T-helper 22 cell (primary cell): ENCODE measurements around the gene KRT6C.
"Not testable (repeated sequence)": the region's sequence is repeated elsewhere in the genome, so short reads cannot be mapped to it uniquely, and the experiment has no call there.

Experiments used
- DNase-seq: peaks from one replicate; pipeline ENCODE4 v3.0.0-alpha.2; 2020; ENCODE audit warnings: low read depth

The KRT6C gene

DNA sequence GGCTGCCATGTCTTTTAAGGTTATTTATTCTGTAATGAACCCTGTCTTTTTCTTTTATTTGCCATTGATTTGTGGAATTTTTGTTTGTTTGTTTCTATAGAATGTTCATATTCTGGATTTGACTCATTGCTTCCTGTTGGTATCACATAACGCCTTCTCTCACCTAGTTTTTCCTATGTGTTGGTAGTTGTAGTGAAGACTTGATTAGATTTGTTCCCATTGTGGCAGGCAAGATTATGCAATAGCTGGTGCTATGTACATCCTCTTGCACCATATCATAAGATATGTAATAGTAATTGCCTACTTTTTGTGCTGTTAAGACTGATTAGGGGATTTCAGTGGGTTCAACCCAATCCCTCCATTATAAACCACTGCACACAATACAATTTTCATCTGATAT is 17.8 kb downstream of the KRT6C start:
- no peak for DNase-seq

DNA sequence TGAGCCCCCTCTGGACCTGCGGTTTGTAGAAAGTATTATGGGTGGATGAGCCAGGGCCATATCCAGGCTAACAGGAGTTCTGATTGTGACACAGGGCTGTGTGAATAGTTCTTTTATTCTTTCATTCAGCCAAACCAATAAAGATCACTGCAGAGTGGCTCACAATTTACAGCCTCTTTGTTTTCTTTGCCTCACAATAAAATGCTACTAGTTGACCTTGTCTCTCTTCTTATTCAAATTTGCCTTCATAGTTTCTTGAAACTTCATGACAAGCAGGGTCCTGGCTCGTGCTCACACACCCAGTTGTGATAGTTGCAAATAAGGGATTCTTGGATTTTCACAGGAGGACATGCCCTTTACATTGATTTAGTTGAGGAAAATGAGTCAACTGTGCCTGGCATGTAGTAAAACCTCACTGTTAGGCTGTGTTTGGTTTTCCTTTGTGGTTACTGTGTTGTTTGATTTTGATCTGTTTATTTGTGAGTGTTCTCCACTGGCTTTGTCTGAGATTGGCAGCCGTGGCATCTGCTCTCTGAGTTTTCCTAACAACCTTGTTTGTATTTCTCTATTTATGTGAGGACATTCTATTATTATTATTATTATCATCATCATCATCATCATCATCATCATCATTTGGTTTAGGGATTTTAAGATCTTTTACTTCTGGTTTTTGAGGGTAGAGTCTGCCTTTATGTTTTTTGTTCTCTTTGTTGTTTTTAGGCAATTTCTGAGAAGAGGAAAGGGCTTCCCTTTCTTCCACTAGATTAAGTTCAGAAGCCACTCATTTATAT is 19.0 kb downstream of the KRT6C start:
- DNase-seq: no peak

DNA sequence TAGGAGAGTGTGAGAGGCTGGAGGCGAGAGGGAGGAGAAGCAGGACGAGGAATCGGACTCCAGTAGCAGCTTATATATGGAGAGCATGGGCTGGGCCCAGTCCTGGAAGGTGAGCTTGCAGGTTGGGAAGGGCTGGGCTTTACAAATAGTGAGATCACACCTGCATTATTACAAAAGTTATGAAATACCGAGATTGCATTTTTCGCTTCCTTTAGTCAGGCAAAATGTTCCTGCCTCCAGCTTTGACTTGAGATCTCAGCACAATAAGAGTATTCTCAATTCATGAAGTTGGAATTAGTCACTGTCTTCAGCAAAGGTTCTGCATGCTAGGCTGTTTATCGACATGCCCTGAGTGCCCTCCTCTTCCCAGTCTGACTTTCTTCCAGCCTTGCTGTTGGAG is 21.5 kb downstream of the KRT6C start, which contains the start of gene KRT6B:
KRT6B (minus strand) TSS at position 46 of the 400 bp plus-strand sequence. CDS start 68 bp downstream, outside the sequence.
- DNase-seq: no peak

DNA sequence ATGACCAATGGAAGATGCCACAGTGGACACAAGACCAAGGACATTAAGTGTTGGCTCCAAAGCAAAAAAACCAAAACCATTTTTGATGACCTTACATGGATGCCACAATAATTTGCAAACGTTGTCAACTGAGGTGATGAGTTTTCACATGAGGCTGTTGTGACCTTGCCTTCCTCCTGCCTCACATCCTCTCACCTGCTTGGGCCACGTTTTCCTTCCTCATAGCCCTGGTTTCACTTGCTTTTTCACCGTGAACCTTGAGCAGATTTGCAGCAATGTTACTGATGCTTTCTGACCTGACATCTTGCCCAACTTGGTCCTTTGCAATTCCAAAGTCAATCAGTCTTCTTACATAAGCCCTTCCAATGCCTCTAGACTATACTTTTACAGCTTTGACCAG is 25.4 kb downstream of the KRT6C start:
- no peak for DNase-seq

DNA sequence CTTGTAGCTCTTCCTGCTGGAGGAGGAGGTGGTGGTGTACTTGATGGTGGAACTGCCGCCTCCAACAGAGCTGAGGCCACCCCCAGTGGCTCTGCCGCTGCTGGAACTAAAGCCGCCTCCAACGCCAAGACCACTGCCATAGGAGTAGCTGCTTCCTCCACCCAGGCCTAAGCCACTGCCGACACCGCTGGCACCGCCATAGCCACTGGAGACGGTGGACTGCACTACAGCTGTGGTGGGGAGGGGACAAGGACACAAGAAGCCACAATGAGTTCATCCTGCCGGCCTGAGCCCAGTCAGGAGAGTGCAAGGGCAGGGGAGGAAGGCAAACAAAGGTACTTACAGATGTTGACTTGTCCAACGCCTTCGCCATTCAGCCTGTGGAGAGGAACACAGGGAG is 26.4 kb downstream of the KRT6C start:
- DNase-seq: not testable (repeated sequence)

DNA sequence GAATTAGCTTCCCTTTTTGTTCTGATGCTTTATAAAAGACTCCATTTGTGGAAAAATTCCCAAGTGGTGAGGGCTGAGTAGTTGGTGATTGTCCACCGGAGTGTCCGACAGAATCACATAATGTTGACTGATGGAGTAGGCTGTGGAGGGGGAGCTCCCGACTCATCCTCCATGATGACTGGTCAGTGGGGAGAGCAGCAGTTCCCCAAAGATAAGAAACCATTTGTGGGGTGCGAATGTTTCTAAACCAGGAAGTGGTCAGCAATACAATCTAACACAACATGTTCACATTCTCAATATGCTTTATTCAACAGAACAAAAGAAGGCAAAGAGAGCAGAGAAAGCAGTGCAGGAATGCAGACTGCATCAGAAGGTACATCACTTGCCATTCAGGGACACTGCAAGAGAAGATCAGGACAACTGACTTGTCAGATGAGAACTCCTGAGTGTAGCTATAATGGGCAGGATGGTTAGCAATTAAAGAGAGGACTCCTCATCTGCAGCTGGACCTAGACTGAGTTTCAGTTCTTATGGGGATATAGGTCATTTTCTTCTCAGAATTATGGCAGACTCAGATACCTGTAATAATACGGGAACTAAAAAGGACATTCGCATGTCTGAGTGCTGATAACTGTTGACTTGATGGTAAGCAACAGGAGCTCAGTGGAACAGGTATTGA is 27.1 kb downstream of the KRT6C start:
- DNase-seq: no peak

DNA sequence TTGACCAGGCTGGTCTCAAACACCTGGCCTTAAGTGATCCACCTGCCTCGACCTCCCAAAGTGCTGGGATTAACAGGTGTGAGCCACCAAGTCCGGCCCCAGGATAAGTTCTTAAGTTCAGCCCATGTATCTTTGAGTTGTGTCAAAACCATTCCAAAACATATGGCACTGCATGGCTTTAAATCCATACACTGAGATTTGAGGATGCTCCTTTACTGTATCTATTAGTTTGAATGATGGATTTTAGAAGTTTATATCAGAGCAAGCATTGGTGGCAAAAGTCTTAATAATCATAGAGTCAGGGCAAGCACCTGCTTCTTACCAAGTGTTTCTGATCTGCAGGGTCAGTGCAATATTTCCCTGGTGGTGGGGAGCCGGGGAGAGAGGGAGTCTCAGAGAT is 27.7 kb downstream of the KRT6C start:
- DNase-seq: no peak

DNA sequence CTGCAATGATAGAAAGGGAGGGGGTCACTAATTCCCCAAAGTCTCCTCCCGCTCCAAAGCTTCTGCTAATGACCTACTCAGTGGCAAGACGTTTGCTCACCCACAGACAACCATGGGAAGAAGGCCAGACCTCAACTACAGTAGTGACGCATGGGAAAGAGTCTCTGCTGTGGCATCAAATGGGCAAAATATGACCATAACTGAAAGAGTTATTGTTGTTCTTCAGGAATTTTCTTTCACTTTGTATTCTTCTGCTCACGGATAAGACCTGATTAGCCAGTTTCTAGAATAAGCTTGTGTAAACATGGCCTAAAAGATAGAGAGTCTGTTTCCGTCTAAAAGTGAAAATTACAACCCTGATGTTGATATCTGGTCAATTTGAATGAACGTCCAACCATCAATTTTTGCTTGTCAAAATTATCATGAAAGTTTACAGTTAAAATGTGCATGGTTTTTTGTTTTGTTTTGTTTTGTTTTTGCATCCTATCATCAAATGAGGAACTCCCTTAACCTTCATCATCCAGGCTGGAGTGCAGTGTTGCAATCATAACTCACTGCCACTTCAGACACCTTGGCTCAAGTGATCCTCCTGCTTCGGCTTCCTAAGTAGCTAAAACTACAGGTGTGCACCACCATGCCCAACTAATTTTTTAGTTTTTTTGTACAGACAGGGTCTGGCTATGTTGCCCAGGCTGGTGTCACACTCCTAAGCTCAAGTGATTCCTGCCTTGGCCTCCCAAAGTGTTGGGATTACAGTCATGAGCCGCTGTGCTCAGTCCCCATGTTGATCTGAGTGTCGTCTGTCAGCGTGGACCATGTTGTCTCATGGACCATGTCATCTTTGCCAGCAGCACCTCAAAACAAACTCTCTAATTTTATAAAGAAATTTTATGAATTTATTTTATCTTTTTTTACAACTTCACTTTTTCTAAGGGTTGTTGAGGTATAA is 28.7 kb downstream of the KRT6C start:
- no peak for DNase-seq

DNA sequence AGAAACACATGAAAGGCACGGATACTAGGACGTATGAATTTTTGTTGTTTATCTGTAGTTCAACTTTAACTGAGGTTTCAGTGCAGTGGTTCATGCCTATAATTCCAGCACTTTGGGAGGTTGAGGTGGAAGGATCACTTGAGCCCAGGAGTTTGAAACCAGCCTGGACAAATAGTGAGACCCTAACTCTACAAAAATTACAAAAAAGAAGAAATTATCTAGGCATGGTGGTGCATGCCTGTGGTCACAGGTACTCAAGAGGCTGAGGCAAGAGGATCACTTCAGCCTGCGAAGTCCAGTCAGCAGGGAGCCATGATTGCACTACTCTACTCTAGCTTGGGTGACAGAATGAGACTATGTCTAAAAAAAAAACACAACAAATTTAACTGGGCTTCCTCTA is 29.6 kb downstream of the KRT6C start:
- no peak for DNase-seq

DNA sequence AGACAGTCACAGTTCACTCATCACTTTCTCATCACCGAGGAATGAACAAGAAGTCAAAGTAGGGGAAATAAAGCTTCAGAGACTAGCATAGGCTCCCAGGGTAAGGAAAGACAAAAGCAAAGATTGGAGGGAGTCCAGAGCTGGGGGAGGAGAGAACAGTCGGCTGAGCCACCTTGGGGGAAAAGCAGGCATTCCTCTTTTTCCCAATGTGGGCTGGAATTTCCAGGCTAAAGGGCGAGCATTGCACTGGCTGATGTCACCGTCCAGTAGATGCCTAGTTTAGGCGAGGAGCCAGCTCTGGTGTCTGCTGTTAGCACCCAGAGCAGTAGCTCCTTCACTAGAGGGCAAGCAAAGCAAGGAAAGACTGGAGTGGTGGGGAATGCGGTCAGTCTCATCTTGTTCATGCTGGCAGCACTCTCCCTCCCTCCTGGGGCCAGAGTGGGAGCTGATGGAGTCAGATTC is 31.0 kb downstream of the KRT6C start:
- no peak for DNase-seq

DNA sequence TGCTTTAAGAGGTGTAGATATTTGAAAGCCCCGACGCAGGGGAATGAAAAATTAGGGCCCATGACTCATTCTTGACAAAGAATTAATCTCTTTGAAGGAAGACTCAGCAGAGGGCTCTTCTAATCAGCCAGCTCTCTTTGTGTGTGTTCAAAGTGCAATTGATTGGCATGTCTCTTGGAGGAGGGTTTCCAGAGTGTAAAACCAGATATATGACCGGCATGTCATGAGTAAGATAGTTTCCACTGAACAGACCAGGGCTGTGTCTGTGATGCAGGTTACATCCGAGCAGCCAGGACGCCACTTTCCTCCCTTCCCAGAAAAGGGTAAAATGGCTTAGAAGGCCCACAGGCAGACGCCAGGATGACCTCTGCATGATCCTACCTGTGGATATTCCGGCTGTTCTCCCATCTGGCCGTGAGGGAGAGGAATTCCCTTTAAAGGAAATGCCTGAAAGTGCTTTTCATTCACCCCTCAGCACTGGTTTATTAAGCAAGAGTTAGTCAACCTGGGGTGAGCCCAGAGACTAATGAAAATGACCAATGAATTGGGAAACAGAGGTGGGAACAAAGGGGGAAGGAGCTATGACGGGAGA is 32.2 kb downstream of the KRT6C start:
- no peak for DNase-seq

DNA sequence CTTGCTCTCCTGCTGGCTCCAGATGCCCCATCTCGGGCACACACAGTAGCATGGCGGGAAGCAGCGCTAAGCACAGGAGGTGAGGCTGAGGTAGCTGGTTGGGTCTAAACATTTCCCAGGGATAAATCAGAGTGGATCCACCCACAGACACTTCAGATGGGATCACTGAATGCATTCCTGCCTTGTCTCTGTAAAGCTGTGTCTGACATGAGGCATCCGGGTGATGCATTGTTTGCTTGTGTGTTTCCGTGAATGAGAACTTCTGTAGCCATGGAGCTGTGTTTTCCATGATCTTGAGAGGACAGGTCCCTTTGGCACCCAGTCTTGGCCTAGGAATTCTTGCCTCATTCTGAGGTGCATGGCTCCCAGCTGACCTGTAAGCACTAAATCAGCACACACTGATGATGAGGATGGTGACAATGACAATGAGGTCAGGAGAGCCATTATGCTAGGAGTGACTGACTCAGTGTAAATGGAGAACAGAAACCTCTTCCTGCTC is 32.7 kb downstream of the KRT6C start:
- DNase-seq: no peak

DNA sequence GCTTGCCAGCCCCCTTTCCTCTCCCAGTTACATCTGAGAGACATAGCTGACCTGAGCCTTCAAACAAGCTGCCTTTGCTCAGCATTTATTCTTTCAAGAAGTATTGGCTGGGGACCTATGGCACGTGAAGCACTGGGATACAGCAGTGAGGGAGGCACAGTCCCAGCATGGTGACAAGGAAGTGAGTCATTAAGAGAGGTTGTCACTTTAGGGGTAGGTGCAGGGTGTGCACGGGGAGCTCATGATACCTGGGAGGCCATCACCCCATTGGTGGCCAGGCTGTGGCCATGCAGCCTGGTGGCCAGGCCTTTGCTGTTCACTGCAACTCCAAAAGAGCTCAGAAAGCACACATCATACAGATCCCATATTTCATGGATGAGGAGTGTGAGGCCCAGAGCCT is 33.8 kb downstream of the KRT6C start:
- DNase-seq: no peak

DNA sequence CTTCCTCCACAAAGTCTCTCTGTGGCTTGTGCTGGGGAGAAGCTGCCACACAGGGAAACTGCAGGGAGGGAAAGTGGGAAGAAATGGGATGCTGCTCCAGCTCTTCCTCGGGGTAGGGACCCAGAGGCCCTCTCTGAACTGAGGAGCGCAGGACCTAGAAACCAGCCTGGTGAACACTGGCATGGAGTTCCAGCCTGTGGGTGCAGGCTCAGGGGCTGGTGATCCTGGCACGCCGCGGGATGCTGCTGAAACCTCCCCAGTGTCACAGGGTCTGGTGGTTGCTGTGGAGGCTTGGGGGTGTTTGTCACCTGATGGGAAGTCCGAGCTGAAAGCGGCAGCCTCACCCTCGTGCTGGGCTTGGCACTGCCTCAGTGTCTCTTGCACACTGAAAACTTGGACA is 34.2 kb downstream of the KRT6C start:
- no peak for DNase-seq

DNA sequence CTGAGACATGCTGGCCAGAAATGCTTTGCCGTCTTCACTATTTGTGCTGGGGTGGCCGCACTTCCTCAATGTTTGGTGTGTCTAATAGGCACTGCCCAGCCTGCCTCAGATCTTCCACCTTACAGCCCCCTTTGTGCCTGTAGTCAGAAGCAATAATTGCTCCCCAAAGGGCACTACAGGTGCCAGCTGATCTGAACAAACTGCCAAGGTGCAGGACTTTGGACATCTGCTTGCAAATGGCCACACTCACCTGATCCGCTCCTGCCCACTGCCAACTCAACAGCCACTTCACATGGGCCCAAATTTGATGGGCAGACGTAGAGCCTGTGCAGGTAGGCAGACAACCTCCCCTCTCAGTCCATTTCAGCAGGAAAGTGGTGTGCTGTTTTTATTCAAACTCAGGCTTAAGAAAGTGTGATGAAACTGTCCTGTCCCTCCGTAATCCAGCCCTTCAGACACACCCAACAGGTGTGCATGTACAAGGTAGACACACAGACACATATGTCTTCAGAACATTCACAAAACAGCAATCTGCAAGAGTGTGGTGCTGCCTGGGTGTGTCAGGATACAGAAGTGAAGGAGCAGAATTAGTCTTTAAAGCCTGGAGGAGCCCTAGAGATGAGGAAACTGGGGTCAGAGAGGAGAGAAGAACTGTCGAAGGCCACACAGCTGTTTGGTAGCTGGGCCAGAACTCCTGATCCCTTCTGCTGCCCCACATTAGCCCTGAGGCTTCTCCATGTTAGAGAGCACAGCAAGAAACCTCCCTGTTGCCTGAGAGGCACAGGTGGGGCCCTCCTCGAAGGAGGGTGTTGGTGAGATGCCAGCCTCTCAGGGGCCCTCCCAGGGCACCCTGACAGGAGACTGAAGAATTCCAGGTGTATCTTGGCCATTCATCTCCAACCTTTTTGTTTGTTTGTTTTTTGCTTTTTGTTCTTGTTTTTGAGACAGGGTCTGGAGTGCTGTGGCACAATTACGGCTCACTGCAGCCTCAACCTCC is 35.0 kb downstream of the KRT6C start:
- no peak for DNase-seq

DNA sequence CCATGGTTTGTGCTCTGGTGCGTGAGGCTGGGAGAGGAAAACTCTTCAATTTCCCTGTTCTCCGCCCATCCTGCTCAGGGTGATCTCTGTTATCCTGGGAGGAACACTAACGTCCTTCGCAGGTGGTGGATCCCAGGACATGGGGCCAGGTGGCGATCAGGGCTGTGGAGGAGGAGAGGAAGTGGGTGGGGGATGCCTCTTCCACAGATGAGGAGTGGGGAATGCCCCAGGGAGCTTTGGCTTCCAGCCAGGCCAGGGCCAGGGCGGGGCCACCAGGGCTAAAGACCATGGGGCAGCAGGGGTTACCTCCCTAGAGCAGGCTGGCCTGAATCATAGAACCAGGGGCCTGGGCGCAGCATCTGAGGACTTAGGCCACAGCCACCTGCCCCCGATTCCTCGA is 36.1 kb downstream of the KRT6C start:
- DNase-seq: no peak

DNA sequence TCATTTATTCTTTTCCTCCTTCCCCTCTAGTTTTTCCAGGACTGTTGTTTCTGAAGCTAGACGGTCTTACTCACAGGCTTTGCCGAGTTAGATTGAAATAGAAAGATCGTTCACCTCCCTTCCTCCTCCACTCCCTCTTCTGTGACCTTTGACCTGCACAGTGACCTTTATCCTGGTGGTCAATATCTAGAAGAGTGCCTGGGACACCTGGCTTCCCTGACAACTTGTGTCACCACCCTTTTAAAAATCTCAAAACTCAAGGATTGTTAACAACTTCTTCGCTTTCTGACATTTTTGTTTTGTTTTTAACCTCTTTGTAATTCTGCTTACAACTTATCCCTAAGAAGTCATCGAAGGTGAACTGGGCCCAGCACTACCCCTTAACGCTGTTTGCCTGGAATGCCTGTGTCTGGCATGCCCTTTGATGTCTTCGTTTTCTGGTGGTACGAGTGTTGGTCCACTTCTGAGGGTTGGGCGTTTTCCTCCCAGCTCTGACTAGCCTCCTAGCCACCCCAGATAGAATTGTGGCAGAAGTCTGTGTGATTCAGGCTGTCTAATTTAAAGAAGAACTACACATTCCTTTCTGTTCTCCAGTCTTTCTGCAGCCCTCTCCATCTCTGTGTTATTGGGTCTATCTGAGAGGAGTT is 36.7 kb downstream of the KRT6C start:
- no peak for DNase-seq

DNA sequence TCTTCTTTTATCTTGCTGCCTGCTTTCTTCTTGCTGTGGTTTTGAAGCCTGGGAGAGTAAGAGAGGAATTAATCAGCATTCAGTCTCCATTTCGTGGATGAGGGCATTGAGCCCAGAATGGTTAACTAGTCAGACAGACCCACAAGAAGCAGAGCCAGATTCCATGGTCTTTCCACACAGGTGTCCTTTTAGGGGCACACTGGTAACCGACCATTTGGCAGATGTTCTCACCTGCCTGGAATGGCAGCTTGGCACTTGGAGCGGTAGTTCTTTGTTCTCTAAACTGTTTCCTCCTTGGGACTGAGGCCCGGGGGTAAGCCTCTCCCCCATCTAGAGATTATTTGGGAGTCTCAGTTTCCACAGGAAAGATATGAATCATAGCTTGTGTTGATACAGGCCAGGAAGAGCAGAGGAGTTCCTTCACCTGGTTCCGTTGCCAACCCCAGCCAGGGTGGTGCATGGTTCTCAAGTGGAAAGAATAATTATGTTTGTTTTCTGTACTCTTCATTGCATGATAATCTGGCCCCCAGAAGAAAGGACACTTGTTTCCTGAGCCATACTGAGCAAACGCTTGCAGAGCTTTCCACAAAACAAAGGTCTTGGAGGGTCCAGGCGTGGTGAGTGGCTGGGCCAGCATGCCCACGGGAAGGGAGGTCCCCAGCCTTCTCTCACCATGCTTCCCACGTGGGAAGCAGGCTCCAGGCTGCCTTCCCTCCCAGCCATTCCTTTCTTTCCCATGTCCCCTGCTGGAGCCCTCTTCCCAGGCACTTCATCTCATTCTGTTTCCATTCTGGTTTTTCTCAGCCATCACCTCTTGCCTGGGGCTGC is 37.4 kb downstream of the KRT6C start:
- no peak for DNase-seq

DNA sequence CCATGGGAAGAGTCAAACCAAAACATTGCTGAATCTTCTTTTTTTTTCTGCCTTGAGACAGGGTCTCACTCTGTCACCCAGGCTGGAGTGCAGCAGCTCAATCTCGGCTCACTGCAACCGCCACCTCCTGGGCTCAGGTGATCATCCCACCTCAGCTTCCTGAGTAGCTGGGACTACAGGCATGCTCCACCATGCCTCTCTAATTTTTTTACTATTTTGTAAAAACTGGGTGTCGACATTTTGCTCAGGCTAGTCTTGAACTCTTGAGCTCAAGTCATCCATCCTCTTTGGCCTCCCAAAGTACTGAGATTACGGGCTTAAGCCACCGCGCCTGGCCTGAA is 38.0 kb downstream of the KRT6C start:
- no peak for DNase-seq
